CD4-positive, alpha-beta T cell treated with Interleukin-12 subunit alpha and Interleukin-12 subunit beta, for 1 hour (primary cell): ENCODE data around the gene HIPK3.
"Not testable (repeated sequence)": the region's sequence is repeated elsewhere in the genome, so short reads cannot be mapped to it uniquely, and the experiment has no call there.

Experiments
- DNase-seq: peaks from one replicate; pipeline ENCODE4 v3.0.0-alpha.2; 2020

HIPK3 gene

DNA sequence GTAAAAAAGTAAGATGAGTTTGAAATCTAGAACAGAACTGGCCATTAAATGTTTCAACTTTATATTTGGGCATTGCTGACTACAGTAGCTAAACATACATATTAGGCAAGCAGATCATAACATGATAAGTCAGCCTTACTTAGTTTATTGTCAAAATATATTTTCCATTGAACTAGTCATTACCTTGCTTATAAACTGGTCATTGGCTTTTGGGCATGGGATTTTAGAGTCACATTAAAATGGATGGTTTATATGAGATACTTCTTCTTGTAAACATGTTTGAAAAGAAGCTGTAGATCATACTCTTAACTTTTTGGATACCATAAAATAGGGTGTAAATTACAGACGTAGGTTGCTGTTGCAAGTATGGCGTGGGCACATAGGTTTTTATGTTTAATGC is 2.7 kb downstream of the HIPK3 start:
- DNase-seq: no peak

DNA sequence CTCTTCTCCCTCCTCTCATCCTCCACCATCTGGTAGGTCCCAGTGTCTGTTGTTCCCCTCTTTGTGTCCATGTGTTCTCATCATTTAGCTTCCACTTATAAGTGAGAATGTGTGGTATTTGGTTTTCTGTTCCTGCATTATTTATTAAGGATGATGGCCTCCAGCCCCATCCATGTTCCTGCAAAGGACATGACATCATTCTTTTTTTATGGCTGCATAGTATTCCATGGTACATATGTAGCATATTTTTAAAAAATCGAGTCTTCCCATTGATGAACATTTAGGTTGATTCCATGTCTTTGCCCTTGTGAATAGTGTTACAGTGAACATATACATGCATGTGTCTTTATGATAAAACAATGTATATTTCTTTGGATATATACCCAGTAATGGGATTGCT is 4.2 kb downstream of the HIPK3 start:
- not testable (repeated sequence) for DNase-seq

DNA sequence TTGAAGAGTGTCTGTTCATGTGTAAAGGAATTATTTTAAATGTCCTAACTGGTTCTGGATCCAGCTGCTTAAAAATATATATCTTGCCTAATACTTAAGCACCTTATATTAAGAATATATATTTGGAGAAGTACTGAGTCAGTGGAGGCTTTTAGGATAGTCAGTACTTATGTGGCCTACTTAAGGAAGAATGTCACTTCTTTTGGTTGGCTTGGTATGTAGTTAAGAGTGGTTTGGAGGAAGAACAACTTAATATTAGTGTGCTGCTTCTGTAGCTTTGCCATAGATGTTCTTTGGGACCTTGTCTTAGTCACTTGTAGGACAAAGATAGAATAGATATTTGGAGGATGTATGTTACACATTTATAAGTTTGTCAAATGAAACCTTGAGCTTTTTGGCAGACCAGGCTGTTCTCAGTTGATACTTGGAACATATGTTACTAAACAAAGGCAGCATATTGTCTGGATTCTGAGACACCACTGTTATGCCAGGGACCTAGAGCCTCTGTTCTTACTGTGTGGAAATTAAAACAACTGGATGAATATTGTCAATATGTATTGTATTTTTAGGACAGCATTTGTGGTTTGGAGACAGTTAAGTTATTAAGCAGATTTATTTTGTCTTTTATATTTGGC is 4.9 kb downstream of the HIPK3 start:
- no peak for DNase-seq

DNA sequence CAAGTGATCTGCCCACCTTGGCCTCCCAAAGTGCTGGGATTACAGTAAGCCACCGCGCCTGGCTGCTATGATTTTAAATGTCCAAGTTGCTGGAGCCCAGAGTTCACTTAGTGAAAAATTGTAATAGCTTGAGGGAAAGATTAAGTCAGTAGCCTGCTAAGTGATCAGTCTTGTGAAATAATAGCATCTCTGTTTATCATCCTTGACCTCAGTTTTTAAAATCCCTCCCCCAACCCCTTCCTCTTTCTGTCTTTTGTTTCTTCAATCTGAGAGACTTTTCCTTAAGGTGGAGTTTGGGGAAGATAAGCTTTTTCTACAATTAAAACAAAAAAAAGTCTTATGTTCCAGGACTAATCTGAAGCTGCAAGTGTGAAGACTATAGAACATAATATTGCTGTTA is 6.4 kb downstream of the HIPK3 start:
- no peak for DNase-seq

DNA sequence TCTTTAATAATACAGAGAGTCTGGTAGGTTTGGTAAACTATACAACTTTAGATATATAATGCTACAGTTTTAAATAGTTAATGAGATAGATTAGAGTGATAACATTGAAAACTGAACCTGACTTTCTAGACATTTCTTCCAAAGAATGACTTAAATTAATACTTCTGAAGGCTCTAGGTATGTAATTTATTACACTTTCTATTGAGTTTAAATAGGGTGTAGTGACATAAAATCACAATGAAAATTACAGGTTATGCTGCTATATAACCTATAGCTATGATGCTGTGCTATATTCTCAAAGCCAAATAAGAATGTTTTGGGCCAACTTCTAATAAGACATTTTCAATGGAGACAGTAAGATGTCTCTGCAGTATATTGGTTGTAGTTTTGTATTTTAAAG is 7.7 kb downstream of the HIPK3 start:
- no peak for DNase-seq

DNA sequence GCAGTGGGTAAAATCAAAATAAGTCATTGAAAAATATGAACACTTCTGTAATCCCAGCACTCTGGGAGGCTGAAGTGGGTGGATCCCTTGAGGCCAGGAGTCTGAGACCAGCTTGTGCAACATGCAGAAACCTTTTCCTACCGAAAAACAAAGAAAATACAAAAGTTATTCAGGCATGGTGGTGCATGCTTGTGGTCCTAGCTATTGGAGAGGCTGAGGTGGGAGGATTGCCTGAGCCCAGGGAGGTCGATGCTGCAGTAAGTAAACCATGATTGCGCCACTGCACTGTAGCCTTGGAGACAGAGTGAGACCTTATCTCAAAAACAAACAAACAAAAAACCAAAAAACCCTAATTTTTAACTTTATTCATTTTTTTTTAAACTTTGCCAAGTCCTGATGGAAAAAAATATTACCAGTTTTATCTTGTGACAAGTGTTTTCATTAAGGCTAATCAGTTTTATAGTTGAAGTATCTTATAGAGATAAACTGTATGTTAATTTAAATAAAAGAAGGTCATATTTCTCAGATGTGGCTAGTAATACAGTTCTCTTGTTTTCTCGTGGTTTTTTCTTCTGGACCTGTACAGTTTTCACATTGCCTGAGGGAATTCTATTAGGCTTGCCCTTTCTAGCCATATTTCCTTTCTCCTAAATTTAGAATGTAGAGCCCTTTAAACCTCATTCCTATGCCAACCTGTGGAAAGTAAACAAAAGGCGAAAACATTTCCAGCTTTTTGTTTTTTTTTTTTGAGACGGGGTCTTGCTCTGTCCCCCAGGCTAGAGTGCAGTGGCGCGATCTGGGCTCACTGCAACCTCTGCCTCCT is 9.4 kb downstream of the HIPK3 start:
- DNase-seq: no peak

DNA sequence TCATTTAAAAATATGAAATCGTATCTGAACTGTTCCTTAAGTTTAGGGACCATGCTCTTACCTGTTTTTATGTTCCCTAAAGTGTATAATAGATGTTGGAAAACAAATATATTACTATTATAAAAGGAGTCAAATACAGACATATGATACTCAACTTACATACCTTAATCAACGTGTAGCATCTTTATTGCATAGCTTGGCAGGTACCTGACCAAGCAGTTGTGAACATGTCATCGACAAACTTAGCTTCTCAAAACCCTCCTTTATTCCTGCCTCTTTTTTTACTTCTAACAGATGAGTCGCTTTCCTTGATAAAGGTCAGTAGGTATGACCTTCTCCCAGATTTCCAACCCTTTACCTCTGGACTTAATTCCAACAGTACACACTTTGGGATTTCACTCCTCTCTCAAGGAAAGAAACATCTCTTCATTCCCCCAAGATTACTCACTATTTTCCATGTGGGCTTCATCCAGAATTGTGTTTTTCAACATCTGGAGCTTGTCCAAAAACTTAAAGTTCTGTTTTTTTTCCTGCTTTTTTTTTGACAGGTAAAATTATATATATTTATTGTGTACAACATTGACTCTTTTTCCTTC is 11.9 kb downstream of the HIPK3 start:
- DNase-seq: no peak

DNA sequence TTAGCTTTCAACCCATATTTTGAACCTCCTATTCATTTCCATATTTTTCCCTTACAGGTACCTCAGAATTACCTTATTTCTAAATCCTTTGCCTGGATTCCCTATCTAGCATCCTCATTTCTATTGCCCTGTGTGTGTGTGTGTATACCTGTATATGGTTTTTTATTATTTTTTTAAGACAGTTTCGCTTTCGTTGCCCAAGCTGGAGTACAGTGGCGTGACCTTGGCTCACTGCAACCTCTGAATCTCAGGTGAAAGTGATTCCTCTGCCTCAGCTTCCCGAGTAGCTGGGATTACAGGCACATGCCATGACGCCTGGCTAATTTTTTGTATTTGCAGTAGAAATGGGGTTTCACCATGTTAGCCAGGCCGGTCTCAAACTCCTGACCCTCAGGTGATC is 12.6 kb downstream of the HIPK3 start:
- DNase-seq: no peak

DNA sequence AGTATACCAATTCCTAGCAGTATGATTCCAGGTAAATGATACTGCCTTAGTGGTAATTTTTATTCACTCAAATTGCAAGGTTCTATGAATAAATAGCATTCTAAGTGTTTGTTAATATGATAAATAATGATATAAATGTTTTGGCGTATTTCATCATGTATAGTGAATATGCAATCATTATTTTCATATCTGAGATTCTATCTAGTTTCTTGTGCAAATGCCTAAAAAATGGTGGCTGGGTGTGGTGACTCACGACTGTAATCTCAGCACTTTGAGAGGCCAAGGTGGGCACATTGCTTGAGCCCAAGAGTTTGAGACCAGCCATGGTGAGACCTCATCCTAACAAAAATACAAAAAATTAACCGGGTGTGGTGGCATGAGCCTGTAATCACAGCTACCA is 13.9 kb downstream of the HIPK3 start:
- DNase-seq: no peak

DNA sequence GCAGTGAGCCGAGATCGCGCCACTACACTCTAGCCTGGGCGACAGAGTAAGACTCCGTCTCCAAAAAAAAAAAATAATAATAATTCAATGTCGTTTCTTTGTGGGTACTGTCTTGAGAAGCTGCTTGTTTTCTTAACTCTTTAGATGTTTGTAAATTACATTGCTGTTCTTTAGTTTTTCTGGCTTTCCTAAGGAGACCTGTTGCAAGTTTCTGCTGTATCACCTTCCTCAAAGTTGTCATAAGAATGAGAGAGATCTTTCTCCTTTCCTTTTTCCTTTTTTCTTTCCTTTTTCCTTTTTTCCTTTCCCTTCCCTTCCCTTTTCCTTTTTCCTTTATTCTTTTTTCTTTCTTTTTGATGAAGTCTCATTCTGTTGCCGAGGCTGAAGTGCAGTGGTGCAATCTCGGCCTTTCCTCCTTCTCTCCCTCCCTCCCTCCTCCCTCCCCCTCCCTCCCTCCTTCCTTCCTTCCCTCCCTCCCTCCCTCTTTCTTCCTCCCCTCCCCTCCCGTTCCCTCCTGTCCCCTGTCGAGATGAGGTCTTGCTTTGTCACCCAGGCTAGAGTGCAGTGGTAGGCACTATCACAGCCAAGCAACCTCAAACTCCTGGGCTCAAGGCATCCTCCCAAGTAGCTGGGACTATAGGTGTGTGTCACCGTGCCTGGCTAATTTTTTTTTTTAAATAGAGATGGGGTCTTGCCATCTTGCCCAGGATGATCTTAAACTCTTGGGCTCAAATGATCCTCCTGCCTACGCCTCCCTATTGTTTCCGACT is 15.3 kb downstream of the HIPK3 start:
- DNase-seq: no peak

DNA sequence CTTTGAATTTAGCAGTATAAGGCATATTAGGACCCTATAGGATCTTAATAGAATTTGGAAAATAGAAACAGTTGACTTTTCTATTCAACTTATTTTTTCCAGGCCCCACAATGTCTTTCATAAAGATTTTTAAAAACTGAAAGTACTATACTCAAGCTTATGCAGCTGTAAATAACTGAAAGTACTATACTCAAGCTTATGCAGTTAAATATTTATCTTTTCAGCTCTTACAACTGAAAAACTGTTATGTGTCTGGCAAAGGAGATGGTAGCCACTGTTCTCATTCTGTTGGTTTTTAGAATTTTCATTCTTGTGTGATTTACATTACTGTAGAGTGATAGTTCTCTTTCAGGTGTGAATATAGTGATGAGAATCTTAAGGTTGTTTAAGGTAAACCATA is 16.5 kb downstream of the HIPK3 start:
- DNase-seq: no peak

DNA sequence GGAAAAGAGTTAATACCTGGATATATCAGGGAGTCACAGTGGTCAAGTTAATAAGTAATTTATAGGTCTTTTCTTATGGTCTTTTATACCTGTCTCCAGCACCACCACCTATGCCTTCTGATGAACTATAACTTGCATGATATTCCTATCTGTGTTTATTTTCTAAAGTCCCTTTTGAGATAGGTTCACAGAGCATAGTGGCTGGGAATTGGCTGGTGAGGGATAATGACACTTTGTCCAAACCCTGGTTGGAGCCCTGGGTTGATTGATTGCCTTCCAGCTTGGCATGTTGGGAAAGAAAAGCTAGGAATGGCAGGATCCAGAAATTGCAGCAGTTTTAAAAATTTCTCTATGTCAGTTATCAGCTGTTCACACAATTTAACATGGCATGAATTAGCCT is 23.2 kb downstream of the HIPK3 start:
- DNase-seq: no peak

DNA sequence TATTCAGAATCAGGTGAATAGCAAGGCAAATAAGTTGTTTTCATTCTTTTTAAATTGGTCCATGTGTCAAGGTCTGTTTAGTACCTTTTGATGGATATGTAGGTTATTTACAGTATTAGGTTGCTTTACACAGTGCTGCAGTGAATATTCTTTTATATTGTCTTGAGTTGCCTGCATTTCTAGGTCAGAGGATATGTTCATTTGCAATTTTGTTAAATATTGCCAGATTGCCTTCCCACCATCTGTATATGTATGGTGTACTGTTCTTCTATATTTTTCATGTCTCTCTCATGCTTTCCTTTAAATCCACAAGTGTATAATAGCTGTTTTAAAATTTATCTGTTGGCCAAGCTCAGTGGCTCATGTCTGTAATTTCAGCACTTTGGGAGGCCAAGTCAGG is 24.6 kb downstream of the HIPK3 start:
- no peak for DNase-seq

DNA sequence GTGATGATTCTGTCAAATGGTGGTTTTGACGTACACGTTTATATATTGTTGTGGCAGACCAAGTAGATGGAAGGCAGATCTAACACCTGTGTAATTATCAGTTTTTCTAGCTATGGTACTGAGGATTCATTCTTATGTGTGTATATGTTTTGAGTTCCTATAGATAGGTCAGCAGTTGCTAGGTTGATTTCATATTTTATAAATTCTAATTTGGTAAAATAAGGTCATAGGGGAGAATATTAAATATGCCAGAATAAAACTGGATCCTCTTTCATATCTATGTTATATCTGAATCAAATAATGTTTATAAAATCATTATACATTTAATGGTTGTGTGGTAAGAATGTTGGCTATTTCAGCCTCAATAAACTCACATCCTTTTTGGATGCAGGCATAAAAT is 27.6 kb downstream of the HIPK3 start:
- DNase-seq: no peak

DNA sequence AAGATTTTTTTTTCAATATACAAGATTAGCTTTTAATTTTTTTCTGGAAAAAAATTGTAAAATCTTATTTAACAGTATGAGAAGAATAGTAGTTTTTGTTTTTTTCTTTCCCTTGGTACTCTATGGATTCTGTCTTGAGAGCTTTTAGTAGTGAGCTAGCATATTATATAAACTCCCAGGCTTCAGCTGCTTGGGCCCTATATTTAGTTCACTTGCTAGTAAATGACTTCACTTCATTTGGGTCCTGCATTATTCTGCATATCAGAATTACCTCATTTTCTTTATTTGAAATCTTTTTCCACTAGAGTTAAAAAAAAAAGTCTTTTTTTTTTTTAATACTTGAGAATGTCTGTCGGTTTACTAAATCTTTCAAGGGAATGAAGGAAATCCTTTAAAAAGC is 33.1 kb downstream of the HIPK3 start:
- DNase-seq: no peak

DNA sequence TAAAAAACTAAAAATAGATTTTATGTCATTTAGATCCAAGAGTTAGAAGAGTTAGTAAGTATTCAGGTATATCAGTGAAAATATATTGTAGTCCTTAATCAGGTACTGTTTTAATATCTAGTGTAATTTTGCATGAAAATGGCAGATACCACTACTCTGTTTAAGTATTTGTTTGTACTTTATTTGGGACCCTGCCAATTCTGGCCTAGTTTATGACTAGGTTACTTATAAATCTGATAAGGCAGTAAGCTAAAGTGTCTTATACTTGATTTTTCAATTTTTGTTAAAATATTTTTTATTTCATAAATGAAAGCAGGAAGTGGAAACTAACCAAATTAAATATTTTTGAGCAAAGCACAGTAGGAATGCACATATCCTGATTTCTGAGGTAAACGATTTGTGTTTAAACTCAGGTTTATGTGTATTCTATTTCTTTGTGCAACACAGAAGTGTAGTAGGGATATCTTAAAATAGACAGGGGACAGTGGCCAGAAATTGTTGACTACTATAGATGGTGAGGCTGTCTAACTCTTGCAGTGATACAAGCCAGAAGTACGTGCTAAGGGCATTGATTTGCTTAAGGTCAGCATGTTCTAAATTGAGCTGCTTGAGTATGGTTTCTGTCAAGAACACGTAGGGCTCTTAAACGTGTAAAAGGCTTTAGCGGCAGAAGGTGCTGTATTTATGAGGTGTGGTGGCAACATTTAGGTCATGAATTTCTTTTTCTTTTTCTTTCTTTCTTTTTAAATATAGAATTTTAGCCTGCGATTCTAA is 34.0 kb downstream of the HIPK3 start:
- DNase-seq: no peak

DNA sequence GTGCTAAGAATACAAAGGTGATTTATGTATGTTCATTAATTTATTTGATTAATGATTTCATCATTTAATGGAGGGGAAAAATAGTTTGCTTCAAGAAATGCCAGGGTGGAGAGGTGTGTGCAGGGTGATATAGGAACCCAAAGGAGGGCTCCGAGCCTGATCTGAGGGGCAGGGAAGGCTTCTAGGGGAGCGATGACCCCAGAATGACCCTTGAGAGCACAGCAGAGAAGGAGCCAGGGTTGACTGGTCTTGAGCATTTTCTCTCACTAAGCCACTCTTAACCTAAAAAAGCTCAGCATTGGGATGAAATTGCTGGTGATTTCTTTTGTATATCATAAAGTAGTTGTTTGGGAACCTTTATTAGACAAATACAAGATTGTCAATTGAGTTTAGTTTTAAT is 35.1 kb downstream of the HIPK3 start:
- no peak for DNase-seq

DNA sequence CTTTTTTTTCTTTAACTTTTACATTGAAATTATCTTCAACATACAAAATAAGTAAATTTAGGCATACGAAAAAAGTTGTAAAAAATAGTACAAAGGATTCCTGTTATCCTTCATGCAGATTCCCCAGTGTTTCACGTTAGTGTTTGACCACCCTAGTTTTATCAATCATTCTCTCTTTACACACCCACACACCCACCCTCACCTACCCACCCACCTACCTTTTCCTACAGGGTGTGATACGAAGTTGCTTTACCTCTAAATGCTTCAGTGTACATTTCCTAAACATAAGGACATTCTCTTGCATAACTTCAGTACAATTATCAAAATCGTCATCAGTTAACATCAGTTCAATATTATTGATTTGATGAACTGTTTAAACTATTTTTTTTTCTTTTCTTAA is 37.0 kb downstream of the HIPK3 start:
- DNase-seq: no peak

DNA sequence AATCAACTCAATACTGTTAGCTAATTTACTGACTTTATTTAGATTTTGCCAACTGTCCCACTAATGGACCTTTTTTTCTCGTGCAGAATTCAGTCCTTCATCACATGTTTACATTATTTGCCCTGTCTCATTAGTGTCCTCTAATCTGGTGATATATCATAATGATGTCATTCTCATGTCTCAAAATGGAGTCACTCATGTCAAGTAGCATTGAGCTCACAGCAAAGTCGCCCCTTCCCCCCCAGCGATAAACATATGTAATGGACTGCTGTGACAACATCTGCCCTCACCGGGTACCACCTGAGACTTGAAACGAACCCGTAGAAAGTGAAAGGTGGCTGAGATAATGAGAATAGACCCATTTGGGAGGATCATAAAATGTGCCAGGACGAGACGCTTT is 37.6 kb downstream of the HIPK3 start:
- no peak for DNase-seq

DNA sequence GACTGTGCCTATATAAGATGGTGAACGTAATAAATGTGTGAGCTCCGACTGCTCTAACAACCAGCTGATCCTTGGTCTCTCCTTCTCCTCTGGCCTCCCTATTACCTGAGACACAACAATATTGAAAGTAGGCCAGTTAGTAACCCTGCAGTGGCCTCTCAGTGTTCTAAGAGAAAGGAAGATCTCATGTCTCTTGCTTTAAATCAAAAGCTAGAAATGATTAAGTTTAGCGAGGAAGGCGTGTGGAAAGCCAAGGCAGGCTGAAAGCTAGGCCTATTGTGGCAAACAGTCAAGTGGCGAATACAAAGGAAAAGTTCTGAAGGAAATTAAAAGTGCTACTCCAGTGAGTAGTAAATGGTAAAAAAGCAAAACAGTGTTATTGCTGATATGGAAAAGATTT is 39.5 kb downstream of the HIPK3 start:
- no peak for DNase-seq

DNA sequence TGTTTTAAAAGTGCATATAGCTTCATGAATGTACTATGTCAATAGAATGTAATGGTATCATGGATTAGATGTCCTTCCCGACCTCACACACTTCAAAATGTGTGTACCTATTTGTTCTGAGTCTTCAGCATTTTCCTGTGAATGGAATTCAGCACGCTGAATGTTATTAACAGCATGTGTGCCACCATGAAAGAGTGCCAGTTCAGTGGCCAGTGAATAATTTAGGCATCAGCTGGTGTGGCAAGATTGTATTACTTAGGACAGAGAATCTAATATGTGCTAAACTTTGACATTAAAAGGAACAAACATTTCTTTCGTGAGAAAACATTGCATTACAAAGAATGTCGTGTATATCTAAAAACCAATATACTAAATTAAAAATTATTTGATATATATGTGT is 46.4 kb downstream of the HIPK3 start:
- no peak for DNase-seq

DNA sequence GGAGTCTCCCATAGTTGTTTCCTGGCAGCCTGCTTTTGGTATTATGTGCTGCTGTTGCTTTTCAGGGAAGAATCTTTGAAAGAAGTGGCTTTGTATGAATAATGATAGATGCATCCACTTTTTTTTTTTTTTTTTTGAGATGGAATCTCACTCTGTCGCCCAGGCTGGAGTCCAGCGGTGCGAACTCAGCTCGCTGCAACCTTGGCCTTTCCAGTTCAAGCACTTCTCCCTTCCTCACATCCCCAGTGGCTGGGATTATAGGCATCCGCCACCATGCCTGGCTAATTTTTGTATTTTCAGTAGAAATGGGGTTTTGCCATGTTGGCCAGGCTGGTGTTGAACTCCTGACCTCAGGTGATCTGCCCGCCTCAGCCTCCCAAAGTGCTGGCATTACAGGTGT is 49.6 kb downstream of the HIPK3 start:
- not testable (repeated sequence) for DNase-seq

DNA sequence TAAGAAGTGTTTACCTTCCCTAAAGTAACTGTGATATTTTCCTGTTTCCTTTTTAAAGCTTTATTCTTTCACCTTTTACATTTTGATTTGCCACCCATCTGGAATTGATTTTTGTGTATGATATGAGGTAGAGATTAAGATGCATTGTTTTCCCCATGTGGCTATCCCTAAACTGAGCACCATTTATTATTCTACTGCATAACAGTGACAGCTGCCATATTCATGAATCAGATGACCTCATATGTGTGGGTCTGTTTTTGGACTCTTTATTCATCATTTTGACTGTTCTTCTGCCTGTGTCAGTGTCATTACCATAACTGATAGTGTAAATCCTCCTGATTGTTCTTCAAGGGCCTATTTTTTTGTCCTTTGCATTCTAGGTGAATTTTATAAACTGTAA is 50.8 kb downstream of the HIPK3 start:
- DNase-seq: no peak
